ENCODE measurements around the gene SFI1. TPM values are rescaled to one million over a fixed set of nuclear protein-coding genes. Genes with fewer than 3 reads are reported as not detected.
"Not testable (repeated sequence)": the region's sequence is repeated elsewhere in the genome, so short reads cannot be mapped to it uniquely, and the experiment has no call there.

The SFI1 gene
- total and polyA plus RNA-seq, 4 donors: 3.1 to 16.2 (median 7.4) TPM

- not testable (repeated sequence) for H3K4me1 ChIP-seq (ENCODE audit: control insufficient read depth in 4 of 4, insufficient read depth in 4 of 4, low read length in 3 of 4); DNase-seq (ENCODE audit: low spot score); H3K27me3 ChIP-seq (ENCODE audit: control insufficient read depth in 4 of 4, insufficient read depth in 4 of 4, low read length in 3 of 4); H3K4me3 ChIP-seq (ENCODE audit: low read depth in 1 of 3, low read length in 3 of 3); H3K27ac ChIP-seq (ENCODE audit: low read depth in 1 of 2, low read length in 2 of 2); H3K36me3 ChIP-seq (ENCODE audit: control insufficient read depth in 4 of 4, insufficient read depth in 3 of 4, low read depth in 1 of 4, low read length in 3 of 4); H3K9me3 ChIP-seq (ENCODE audit: control insufficient read depth in 4 of 4, low read length in 3 of 4); H3K9ac ChIP-seq (ENCODE audit: low read depth in 1 of 2, low read length in 2 of 2)
- WGBS: 92% methylated on average over 5 of the region's 5 CpGs
Observed at GRCh38 chr22:31524132-31524531, 27.8 kb downstream of the SFI1 start.

- Histone ChIP-seq H3K4me3 (ENCODE audit: low read depth in 1 of 3, low read length in 3 of 3) (no peak overlapping the region), H3K27me3 (ENCODE audit: control insufficient read depth in 4 of 4, insufficient read depth in 4 of 4, low read length in 3 of 4) (no peaks in the 10 kb centered on the region), H3K36me3 (ENCODE audit: control insufficient read depth in 4 of 4, insufficient read depth in 3 of 4, low read depth in 1 of 4, low read length in 3 of 4) (peaks cover 0 to 3% (median 0%) of the 10 kb centered on the region in 4 donors), H3K9ac (ENCODE audit: low read depth in 1 of 2, low read length in 2 of 2) (no peak overlapping the region), H3K9me3 (ENCODE audit: control insufficient read depth in 4 of 4, low read length in 3 of 4) (no peaks in the 10 kb centered on the region), H3K27ac (ENCODE audit: low read depth in 1 of 2, low read length in 2 of 2) (no peak overlapping the region), H3K4me1 (ENCODE audit: control insufficient read depth in 4 of 4, insufficient read depth in 4 of 4, low read length in 3 of 4) (peaks cover 0 to 4% (median 0%) of the 10 kb centered on the region in 4 donors)
- TF ChIP-seq ATF3 (IDR thresholded peaks at IDR 0.05): no peak
- TF ChIP-seq CTCF (IDR thresholded peaks at IDR 0.05; ENCODE audit: low read depth, low read length, missing input control): no peak
- TF ChIP-seq EGR1 (IDR thresholded peaks at IDR 0.05; ENCODE audit: low read depth in 2 of 2): no peak
- no peak for TF ChIP-seq MAX (IDR thresholded peaks at IDR 0.05)
- no peak for TF ChIP-seq HNF4G (IDR thresholded peaks at IDR 0.05)
- TF ChIP-seq FOXA1 (IDR thresholded peaks at IDR 0.05): no peak
- no peak for TF ChIP-seq ZBTB33 (IDR thresholded peaks at IDR 0.05)
- TF ChIP-seq FOXA2 (IDR thresholded peaks at IDR 0.05): no peak
- DNase-seq (ENCODE audit: low spot score): no peak
- WGBS: 85% methylated on average over 7 of the region's 7 CpGs
Observed at GRCh38 chr22:31526270-31526669, 29.9 kb downstream of the SFI1 start.

- no peak overlapping the region for H3K4me3 ChIP-seq (ENCODE audit: low read depth in 1 of 3, low read length in 3 of 3)
- peaks cover 0 to 4% (median 0%) of the 10 kb centered on the region in 4 donors for H3K4me1 ChIP-seq (ENCODE audit: control insufficient read depth in 4 of 4, insufficient read depth in 4 of 4, low read length in 3 of 4)
- no peaks in the 10 kb centered on the region for H3K36me3 ChIP-seq (ENCODE audit: control insufficient read depth in 4 of 4, insufficient read depth in 3 of 4, low read depth in 1 of 4, low read length in 3 of 4)
- no peaks in the 10 kb centered on the region for H3K9me3 ChIP-seq (ENCODE audit: control insufficient read depth in 4 of 4, low read length in 3 of 4)
- DNase-seq (ENCODE audit: low spot score): no peak
- H3K9ac ChIP-seq (ENCODE audit: low read depth in 1 of 2, low read length in 2 of 2): no peak overlapping the region
- WGBS: 86% methylated on average over 3 of the region's 3 CpGs
- no peaks in the 10 kb centered on the region for H3K27me3 ChIP-seq (ENCODE audit: control insufficient read depth in 4 of 4, insufficient read depth in 4 of 4, low read length in 3 of 4)
- no peak overlapping the region for H3K27ac ChIP-seq (ENCODE audit: low read depth in 1 of 2, low read length in 2 of 2)
- TF ChIP-seq HNF4G (IDR thresholded peaks at IDR 0.05) (no peak), TAF1 (conservative IDR thresholded peaks at IDR 0.05) (no peak), HNF4A (conservative IDR thresholded peaks at IDR 0.05) (no peak), RXRA (IDR thresholded peaks at IDR 0.05) (no peak), SP1 (IDR thresholded peaks at IDR 0.05) (no peak), RAD21 (IDR thresholded peaks at IDR 0.05) (no peak), MAX (IDR thresholded peaks at IDR 0.05) (no peak), YY1 (IDR thresholded peaks at IDR 0.05) (no peak), EGR1 (IDR thresholded peaks at IDR 0.05; ENCODE audit: low read depth in 2 of 2) (no peak), CTCF (IDR thresholded peaks at IDR 0.05; ENCODE audit: low read depth, low read length, missing input control) (no peak), ZBTB33 (IDR thresholded peaks at IDR 0.05) (no peak), FOXA2 (IDR thresholded peaks at IDR 0.05) (no peak), GABPA (IDR thresholded peaks at IDR 0.05 in 1 of 2, conservative IDR thresholded peaks at IDR 0.05 in 1 of 2) (no peak), JUND (IDR thresholded peaks at IDR 0.05) (no peak)
Observed at GRCh38 chr22:31530823-31531195, 34.5 kb downstream of the SFI1 start.

Data from liver (tissue), 9 donors.